Mucosa of rectum (tissue), 2 donors: ENCODE measurements around the gene RNF212.
"Not testable (repeated sequence)": the region's sequence is repeated elsewhere in the genome, so short reads cannot be mapped to it uniquely, and the experiment has no call there.

ENCODE experiments used
- H3K27ac ChIP-seq, 2 donors: one replicate each; pipeline ENCODE4 v1.7.0; 2013; ENCODE audit warnings: inconsistent platforms in 2 of 2, low read depth in 2 of 2, low read length in 2 of 2
- H3K27me3 ChIP-seq, 2 donors: one replicate each; pipeline ENCODE4 v1.7.0; 2013; ENCODE audit warnings: low read length in 2 of 2; ENCODE audit not compliant: control insufficient read depth in 2 of 2, insufficient read depth in 2 of 2
- H3K36me3 ChIP-seq, 2 donors: one replicate each; pipeline ENCODE4 v1.7.0; 2013; ENCODE audit warnings: low read length in 2 of 2; ENCODE audit not compliant: control insufficient read depth in 2 of 2, insufficient read depth in 2 of 2
- H3K4me1 ChIP-seq, 2 donors: one replicate each; pipeline ENCODE4 v1.7.0; 2013; ENCODE audit warnings: low read length in 2 of 2, mild to moderate bottlenecking in 1 of 2; ENCODE audit not compliant: control insufficient read depth in 2 of 2, insufficient read depth in 2 of 2
- H3K4me3 ChIP-seq, 2 donors: one replicate each; pipeline ENCODE4 v1.7.0; 2013; ENCODE audit warnings: low read length in 2 of 2
- H3K9ac ChIP-seq, 2 donors: one replicate each; pipeline ENCODE4 v1.7.0; 2013; ENCODE audit warnings: low read length in 2 of 2, low read depth in 1 of 2, mild to moderate bottlenecking in 1 of 2
- H3K9me3 ChIP-seq, 2 donors: one replicate each; pipeline ENCODE4 v1.7.0; 2013; ENCODE audit warnings: low read length in 2 of 2; ENCODE audit not compliant: control insufficient read depth in 2 of 2
- donor health status: healthy.
- donor health status: Normal muscosa, but diverticular disease.

The RNF212 gene

DNA sequence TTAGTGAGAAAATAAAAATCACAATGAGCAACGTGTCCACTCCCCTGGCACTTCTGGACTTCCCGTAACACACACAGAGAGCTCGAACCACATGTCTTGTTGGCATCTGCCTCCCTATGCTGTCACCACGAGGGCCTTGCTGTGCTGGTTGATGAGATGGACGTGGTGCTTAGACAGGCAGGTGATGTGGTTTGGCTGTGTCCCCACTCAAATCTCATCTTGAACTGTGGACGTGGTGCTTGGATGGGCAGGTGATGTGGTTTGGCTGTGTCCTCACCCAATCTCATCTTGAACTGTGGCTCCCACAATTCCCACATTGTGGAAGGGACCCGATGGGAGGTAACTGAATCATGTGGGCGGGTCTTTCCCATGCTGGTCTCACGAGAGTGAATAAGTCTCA lies 61.9 kb downstream of the RNF212 start:
- Histone ChIP-seq H3K9me3 (no peaks in the 10 kb centered on the region), H3K27ac (no peak overlapping the region), H3K27me3 (peaks cover 13 to 20% of the 10 kb centered on the region in 2 donors), H3K4me3 (no peak overlapping the region), H3K9ac (no peak overlapping the region), H3K36me3 (no peaks in the 10 kb centered on the region), H3K4me1 (peaks cover 17 to 18% of the 10 kb centered on the region in 2 donors)

DNA sequence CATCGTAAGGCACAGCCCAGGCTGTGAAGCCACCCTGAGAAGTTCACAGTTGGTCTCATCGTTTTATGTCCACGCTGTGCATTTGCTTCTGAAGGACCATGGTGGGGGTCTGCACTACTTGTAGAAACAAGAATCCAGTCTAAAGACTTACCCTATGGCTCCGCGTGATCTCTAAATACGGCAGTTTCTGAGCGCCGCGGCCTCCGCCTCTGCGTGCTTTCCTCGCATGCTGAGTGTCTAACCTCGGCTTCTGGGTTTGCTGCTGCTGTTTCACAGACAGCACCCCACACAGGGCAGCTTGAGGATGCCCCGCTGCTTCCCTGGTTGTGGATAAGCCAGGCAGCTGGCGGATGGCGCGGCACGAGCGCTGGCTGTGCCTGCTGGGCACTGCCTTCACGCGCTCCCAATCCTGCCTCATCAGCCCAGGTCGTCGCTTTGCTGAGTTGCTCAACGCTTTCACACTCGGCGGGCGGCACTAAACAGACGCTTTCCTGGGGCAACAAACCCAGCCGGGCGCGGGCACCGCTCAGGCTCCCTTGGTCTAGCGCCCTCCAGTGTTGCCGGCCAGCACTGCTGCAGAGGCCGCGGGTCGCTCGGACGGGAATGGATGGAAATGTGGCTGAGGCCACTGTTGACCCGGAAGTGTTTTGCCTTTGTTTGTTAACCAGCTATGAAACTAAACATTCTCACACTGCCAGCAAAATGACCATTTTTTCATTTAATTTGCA lies 62.7 kb downstream of the RNF212 start:
- Histone ChIP-seq H3K9me3 (no peaks in the 10 kb centered on the region), H3K9ac (no peak overlapping the region), H3K4me1 (peaks cover 14 to 19% of the 10 kb centered on the region in 2 donors), H3K36me3 (no peaks in the 10 kb centered on the region), H3K27me3 (peaks cover 8 to 14% of the 10 kb centered on the region in 2 donors), H3K27ac (no peak overlapping the region), H3K4me3 (no peak overlapping the region)

DNA sequence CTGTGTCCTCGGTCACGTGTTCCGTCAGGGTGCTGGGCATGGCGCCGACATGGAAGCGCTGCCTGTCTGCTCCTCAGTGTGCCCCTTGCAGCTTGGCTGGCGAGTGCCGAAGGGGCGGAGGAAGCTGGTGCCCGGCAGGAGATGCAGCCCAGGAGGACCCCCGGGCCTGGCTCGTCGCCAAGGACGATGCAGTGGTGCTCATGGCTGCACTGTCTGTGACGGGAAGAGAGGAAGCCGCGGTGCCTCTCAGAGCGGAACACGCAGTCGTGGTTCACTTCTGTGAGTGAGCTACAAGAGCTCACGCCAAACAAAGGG lies 63.8 kb downstream of the RNF212 start:
- peaks cover 13 to 20% of the 10 kb centered on the region in 2 donors for H3K27me3 ChIP-seq
- H3K4me3 ChIP-seq = no peak overlapping the region
- no peak overlapping the region for H3K27ac ChIP-seq
- no peak overlapping the region for H3K9ac ChIP-seq
- no peaks in the 10 kb centered on the region for H3K9me3 ChIP-seq
- no peaks in the 10 kb centered on the region for H3K36me3 ChIP-seq
- peaks cover 11 to 25% of the 10 kb centered on the region in 2 donors for H3K4me1 ChIP-seq

DNA sequence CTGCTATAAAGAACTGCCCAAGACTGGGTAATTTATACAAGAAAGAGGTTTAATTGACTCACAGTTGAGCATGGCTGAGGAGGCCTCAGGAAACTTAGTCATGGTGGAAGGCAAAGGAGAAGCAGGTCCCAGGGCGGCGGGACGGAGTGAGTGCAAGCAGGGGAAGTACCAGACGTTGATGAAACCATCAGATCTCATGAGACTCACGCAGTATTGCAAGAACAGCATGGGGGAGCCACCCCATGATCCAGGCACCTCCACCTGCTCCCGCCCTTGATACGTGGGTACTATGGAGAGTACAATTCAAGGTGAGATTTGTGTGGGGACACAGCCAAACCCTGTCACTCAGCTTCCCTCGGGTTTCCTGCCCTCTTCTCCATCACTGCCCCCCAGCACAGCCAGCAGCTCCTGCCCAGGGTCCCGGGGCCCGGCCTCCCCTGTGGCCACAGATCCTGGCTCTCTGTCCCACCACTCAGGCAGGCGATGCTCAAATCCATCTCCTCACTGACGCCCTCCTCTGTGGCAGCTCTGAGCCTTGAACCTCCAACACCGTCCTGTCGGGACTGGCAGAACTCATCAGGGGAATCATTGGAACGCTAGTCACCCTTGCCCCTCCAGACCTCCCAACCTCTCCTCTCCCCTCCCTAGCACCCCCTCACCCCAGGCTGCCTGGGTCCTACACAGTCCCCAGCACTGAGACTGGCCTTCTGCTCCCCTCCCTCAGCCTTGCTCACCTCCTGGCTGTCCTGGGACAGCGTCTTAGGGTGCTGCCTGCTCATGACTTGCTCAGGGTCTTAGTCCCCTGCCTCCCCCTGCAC lies 64.4 kb downstream of the RNF212 start:
- Histone ChIP-seq H3K27ac (no peak overlapping the region), H3K27me3 (peaks cover 13 to 26% of the 10 kb centered on the region in 2 donors), H3K36me3 (no peaks in the 10 kb centered on the region), H3K4me3 (no peak overlapping the region), H3K9ac (no peak overlapping the region), H3K4me1 (peaks cover 11 to 29% of the 10 kb centered on the region in 2 donors), H3K9me3 (no peaks in the 10 kb centered on the region)

DNA sequence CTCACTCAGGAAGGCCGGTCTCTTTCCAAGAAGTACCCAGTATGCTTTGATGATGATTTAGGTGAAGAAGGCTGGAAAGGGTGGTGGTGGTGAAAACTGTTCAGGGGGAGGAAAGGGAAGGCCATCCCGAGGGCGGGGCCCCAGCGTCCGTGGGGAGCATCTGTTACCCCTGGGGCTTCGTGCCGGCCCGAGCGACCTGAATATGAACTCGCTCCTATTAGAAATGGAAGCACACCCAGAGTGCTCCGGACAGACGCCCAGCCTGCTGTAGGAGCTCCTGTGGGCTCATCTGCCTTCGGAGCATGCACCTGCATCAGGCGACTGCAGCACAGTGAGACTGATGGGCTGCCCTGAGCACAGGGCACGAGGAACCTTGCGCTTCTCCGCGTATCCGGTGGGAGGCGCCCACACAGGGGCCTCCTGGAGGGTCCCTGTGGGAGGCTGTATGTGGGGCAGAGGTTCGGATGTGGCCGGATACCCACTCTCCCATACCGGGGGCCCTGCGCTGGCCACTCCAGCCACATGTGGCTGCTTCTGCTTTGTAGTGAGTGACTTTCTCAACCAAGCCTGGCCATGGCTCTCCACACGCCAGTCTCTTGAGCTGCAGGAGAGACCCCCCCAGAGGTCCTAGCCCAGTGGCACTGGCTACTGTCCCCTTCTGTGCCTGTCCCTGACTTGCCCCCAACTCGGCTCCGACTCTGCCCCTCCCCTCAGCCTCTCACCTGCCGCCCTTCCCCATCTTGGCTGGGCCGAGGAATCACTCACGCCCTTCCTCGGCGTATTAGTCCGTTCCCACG lies 65.2 kb downstream of the RNF212 start:
- H3K4me3 ChIP-seq = peak overlapping the region in 1 of 2 donors; percentile 26
- H3K4me1 ChIP-seq = peaks cover 13 to 29% of the 10 kb centered on the region in 2 donors
- no peak overlapping the region for H3K27ac ChIP-seq
- H3K9me3 ChIP-seq = no peaks in the 10 kb centered on the region
- H3K9ac ChIP-seq = no peak overlapping the region
- H3K36me3 ChIP-seq = no peaks in the 10 kb centered on the region
- peaks cover 11 to 33% of the 10 kb centered on the region in 2 donors for H3K27me3 ChIP-seq

DNA sequence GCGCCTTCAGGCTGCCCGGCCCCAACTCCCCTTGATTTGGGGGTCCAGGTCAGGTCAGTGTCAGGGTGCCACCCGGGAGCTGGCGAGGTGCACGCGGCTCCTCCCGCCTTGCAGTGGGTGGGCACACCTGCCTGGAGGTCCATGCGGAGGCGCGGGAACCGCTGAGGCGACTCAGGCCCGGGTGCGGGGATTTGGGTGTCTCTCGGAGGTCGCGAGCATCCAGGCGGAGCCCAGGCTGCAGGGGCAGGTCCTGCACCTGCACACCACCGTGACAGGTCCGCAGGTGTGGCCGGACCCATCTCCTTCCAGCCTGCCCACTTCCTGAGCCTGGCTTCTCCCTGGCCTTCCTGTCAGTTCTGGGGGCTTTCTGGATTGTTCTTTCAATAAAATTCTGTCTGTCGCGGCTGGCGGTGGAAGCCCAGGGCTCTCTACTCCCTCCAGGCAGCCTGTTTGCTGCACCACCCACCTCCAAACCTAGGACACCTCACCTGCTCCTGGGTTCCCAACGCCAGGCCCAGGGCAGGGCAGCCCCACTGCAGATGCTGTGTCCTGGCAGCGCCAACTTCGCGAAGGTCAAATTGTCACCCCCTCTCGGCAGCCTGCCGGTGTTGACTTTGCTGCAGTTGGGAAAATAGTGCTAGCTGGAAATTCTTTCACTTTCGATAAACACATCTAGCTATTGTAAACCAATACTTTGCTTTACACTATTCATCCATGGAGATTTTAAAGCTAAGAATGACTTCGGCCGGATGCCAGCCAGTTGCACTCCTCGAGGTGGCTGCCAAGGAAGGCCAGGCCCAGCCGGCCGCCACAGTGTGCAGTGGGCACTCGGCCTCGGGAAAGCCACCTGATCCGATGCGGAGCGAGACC lies 66.0 kb downstream of the RNF212 start:
- Histone ChIP-seq H3K36me3 (no peaks in the 10 kb centered on the region), H3K27me3 (peaks cover 9 to 29% of the 10 kb centered on the region in 2 donors), H3K27ac (no peak overlapping the region), H3K9ac (peak overlapping the region in 1 of 2 donors; percentile 8), H3K4me3 (peak overlapping the region; percentile 40 to 44), H3K9me3 (no peaks in the 10 kb centered on the region), H3K4me1 (peaks cover 14 to 27% of the 10 kb centered on the region in 2 donors)

DNA sequence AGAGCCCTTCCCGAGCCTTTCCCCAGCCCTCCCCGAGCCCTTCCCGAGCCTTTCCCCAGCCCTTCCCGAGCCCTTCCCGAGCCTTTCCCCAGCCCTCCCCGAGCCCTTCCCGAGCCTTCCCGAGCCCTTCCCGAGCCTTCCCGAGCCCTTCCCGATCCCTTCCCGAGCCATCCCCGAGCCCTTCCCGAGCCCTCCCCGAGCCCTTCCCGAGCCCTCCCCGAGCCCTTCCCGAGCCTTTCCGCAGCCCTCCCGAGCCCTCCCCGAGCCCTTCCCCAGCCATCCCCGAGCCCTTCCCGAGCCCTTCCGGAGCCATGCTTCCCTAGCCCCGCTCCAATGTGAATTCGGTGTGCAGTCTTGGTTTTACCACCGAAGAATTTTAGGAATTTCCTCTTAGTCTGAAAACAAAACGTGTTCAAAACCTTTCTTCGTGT lies 66.8 kb downstream of the RNF212 start:
- peaks cover 16 to 30% of the 10 kb centered on the region in 2 donors for H3K4me1 ChIP-seq
- peak overlapping the region in 1 of 2 donors; percentile 44 for H3K4me3 ChIP-seq
- H3K27me3 ChIP-seq = peaks cover 9 to 25% of the 10 kb centered on the region in 2 donors
- H3K27ac ChIP-seq, H3K9me3 ChIP-seq, H3K36me3 ChIP-seq: not testable (repeated sequence)
- H3K9ac ChIP-seq = peak overlapping the region in 1 of 2 donors; percentile 8

DNA sequence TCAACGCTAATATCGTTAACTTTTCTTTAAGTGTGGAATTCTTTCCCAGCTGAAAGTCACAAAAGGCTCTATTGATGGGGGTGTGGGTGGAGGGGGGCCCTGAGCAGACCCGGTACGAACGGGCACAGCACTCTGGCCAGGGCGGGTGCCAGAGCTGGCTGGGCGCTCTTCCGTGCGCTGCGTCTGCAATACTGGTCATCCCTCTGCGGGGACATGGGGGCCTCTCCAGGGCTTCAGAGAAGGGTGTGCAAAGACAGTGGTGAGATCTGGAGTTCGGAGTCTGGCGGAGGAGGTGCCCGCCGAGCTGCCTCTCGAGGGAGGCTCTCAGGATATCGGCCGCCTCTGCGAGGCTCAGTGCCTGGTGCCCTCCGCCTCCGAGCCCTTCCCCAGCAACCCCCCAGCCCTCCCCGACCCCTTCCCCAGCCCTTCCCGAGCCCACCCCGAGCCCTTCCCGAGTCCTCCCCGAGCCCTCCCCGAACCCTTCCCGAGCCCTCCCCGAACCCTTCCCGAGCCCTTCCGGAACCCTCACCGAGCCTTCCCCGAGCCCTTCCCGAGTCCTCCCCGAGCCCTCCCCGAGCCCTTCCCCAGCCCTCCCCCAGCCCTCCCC lies 67.7 kb downstream of the RNF212 start:
- Histone ChIP-seq H3K4me1 (peaks cover 16 to 35% of the 10 kb centered on the region in 2 donors), H3K27me3 (peaks cover 9 to 25% of the 10 kb centered on the region in 2 donors), H3K36me3 (no peaks in the 10 kb centered on the region), H3K4me3 (no peak overlapping the region), H3K9me3 (no peaks in the 10 kb centered on the region), H3K9ac (no peak overlapping the region), H3K27ac (no peak overlapping the region)

DNA sequence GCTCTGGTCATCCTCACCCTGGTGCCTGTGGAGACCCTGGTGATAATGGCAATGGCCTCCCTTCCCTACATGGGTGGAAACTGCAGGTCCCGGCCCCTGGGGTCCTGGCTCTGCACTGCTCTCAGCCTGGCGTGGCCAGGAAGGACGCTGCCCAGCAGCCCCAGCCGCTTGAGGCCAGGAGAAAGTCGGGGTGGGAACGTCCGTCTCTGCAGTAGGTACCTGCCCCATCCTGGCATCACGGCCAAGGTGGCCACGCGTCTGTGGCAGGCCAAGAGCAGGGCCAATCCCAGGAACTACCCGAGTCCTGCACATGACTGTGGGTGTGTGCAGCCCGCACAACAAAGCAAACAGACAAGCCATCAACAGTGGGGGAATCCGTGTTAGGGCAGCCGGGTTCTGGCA lies 68.2 kb downstream of the RNF212 start:
- no peaks in the 10 kb centered on the region for H3K36me3 ChIP-seq
- H3K9ac ChIP-seq = no peak overlapping the region
- H3K4me3 ChIP-seq = no peak overlapping the region
- H3K9me3 ChIP-seq = no peaks in the 10 kb centered on the region
- peaks cover 19 to 35% of the 10 kb centered on the region in 2 donors for H3K4me1 ChIP-seq
- H3K27me3 ChIP-seq = peaks cover 9 to 25% of the 10 kb centered on the region in 2 donors
- H3K27ac ChIP-seq = no peak overlapping the region
